ENCODE measurements around the gene MAST4.
"Not testable (repeated sequence)": the region's sequence is repeated elsewhere in the genome, so short reads cannot be mapped to it uniquely, and the experiment has no call there.

The MAST4 gene

DNA sequence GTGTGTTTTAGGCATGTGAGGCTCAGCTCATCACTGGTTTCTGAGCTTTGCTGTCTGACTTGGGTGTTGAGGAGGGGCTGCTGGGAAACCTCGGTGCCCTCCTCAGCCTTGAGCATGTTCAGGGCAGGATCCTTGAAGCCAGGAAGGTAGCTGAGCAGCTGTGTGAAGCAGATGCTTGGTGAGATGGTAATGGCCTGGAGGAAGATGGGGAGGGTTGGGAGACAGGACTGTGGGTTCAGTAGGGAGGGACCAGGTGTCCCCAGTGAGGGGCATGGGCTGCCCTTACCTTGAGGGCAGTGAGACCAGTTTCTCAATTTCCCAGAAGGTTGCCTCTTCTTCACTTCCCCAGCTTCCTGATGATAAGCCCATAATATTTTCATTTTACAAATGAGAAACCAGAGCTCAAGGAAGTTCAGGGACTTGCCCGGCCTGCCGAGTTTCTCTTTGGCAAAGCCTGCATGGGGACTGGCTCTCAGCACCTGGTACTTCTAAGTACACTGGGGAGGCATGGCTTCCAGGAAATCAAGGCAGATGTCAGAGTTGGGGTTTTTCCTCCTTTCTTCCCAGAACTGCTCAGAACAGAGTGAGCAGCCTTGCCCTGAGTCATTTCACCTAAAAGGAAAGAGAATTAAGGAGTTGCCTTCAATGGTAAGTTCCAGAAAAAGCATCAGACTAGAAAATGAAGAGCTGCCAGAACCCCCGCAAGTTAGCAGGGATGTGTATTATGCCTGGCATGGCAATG is 225.7 kb downstream of the MAST4 start:
- TF ChIP-seq POLR2A (IDR thresholded peaks at IDR 0.05; ENCODE audit: low read depth, low read length) (no peak), POLR2AphosphoS5 (IDR thresholded peaks at IDR 0.05; ENCODE audit: low read depth, low read length) (no peak), TAF1 (IDR thresholded peaks at IDR 0.05; ENCODE audit: borderline replicate concordance, low read depth, low read length) (no peak)
- FAIRE-seq (no peak), DNase-seq (ENCODE audit: insufficient read length) (no peak)

DNA sequence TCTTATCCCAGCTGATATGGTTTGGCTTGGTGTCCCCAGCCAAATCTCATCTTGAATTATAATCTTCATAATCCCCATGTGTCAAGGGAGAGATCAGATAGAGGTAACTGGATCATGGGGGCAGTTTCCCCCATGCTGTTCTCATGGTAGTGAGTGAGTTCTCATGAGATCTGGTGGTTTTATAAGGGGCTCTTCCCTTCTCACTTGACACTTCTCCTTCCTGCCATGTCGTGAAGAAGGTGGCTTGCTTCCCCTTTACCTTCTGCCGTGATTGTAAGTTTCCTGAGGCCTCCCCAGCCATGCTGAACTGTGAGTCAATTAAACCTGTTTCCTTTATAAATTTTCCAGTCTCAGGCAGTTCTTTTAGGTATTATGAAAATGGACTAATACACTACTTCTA is 226.7 kb downstream of the MAST4 start:
- not testable (repeated sequence) for DNase-seq (ENCODE audit: insufficient read length); FAIRE-seq

DNA sequence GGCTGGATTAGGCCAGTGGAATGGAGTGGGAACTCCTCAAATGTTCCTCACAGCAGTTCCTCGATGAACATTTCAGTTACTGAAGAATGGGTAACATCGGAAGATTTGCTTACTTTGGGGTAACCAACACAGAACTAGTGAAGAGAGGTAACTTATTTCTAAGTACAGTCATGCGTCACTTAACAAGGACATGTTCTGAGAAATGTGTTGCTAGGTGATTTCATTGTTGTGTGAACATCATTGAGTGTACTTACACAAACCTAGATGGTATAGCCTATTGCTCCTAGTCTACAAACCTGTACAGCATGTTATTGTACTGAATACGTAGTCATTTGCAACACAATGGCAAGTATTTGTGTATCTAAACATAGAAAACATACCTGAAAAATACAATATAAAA is 228.3 kb downstream of the MAST4 start:
- TF ChIP-seq POLR2A (IDR thresholded peaks at IDR 0.05; ENCODE audit: low read depth, low read length) (no peak), TAF1 (IDR thresholded peaks at IDR 0.05; ENCODE audit: borderline replicate concordance, low read depth, low read length) (no peak), POLR2AphosphoS5 (IDR thresholded peaks at IDR 0.05; ENCODE audit: low read depth, low read length) (no peak)
- no peak for DNase-seq (ENCODE audit: insufficient read length)
- no peak for FAIRE-seq

DNA sequence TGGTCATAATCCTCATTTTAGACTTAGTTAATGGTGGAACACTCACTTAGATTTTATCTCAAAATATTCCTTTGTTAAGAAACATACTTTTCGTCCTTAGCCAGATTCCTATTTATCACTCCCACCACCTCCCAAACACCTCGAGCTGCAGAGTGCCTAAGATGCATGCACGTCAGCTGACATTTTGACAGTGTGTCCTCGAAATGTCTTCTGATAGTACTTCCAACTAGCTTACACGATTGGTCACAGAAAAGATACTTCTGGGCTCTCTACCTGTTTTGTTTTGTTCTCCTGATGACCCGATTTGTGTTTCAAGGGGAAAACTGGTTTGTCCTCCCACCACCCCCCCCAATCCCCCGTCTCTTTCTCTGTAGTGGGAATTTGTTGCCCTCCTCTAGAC is 230.1 kb downstream of the MAST4 start:
- TF ChIP-seq POLR2A (IDR thresholded peaks at IDR 0.05; ENCODE audit: low read depth, low read length) (no peak), TAF1 (IDR thresholded peaks at IDR 0.05; ENCODE audit: borderline replicate concordance, low read depth, low read length) (no peak), POLR2AphosphoS5 (IDR thresholded peaks at IDR 0.05; ENCODE audit: low read depth, low read length) (no peak)
- DNase-seq (ENCODE audit: insufficient read length) (no peak), FAIRE-seq (no peak)

DNA sequence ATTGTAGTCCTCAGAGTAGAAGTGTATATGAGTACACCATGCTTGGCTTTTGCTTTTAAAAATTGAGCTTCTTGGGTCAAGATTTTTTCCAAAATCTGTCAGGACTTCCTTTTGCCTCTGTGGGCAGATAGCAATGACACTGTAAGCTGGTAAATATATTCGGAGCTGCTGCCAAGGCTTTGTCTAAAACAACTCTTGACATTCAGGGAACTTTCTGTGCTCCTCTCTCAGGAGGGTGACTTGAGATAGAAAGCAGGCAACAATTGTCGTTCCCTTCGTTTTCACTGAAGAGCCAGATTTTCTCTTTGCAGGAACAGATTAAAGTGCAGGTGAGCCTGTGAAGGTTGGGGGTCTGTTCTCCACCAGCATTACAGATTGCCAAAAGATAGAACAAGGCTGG is 230.5 kb downstream of the MAST4 start:
- TF ChIP-seq TAF1 (IDR thresholded peaks at IDR 0.05; ENCODE audit: borderline replicate concordance, low read depth, low read length) (no peak), POLR2AphosphoS5 (IDR thresholded peaks at IDR 0.05; ENCODE audit: low read depth, low read length) (no peak), POLR2A (IDR thresholded peaks at IDR 0.05; ENCODE audit: low read depth, low read length) (no peak)
- no peak for FAIRE-seq
- no peak for DNase-seq (ENCODE audit: insufficient read length)

DNA sequence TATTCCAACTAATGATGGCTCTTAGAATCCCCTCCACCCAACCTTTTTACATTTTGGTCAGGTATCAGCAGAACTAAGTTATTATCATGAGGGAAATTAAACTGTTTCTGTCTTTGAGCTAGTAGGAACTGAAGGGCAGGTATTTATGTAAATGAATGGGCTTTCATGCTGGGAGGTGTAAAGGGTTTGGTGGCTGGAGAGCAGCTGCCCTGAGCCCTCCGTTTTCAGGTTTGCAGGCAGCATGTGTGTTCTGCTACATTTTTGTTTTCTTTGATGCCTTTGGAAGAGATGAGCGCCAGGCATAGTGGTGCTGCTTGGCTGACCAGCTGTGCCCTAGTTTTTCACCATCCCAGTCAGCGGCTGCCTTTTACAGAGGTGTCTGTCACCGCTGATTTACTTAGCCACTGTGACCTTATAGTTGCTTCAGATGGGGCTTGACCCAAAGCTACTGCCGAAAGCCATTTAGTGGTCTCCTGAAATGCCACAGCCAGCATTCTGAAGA is 231.9 kb downstream of the MAST4 start:
- DNase-seq (ENCODE audit: insufficient read length) (no peak), FAIRE-seq (no peak)

DNA sequence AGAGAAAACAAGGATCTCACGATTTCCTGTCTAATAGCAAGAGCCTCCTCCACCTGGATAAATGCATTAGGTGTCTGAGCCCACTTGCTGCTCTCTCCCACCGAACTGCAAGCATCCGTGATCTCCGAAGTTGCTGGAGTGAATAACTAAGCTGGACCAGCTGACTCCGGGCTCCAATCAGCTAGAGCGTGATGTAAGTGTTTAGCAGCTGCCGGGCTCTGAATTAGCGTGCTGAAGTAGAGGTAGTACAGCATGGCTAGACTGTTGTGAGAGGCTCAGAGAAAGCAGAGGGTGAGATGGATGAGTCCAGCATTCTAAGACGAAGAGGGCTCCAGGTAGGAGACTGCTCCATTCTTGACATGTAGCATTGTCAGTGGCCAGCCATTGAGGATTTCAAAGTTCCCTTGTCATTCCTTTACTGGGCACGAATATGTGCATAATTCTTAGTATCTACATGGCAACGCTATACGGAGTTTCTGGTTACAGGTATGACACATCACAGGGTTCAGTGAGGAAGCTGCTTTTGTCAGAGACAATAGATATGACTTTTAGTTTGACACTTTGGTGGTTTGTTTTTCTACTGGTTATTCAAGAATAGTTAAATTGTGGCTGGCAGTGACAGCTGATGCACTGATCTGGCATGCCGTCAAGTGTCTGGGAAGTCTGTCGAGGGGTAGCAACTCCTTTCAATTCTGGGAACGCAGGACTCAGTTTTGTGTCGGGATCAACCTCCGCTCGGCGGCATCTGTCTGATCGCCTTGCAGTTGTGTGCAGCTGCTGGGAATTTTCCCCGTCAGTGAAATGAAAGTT is 232.6 kb downstream of the MAST4 start:
- FAIRE-seq (peak; percentile 24), DNase-seq (ENCODE audit: insufficient read length) (no peak)
- TF ChIP-seq POLR2A (IDR thresholded peaks at IDR 0.05; ENCODE audit: low read depth, low read length) (no peak), POLR2AphosphoS5 (IDR thresholded peaks at IDR 0.05; ENCODE audit: low read depth, low read length) (no peak), TAF1 (IDR thresholded peaks at IDR 0.05; ENCODE audit: borderline replicate concordance, low read depth, low read length) (no peak)

More for the DNA sequence above, 231.9 kb downstream of the MAST4 start:
- TF ChIP-seq TAF1 (IDR thresholded peaks at IDR 0.05; ENCODE audit: borderline replicate concordance, low read depth, low read length) = no peak
- no peak for TF ChIP-seq POLR2A (IDR thresholded peaks at IDR 0.05; ENCODE audit: low read depth, low read length)
- TF ChIP-seq POLR2AphosphoS5 (IDR thresholded peaks at IDR 0.05; ENCODE audit: low read depth, low read length) = no peak

DNA sequence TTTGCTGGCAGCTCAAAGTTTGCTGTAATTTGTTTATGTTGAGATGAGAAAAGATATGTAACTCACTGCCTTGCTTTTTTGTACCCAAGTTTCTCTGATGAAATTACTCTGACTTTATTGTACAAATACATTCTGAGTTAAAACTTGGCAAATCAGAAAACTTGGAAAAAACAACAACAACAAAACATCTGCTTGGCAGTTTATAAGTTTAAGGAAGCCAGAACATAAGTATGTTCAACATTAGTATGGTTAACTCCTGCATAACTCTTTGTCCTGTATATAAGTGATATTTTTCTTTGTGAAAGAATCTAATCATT is 233.1 kb downstream of the MAST4 start:
- no peak for FAIRE-seq
- no peak for DNase-seq (ENCODE audit: insufficient read length)
- TF ChIP-seq POLR2A (IDR thresholded peaks at IDR 0.05; ENCODE audit: low read depth, low read length) (no peak), POLR2AphosphoS5 (IDR thresholded peaks at IDR 0.05; ENCODE audit: low read depth, low read length) (no peak), TAF1 (IDR thresholded peaks at IDR 0.05; ENCODE audit: borderline replicate concordance, low read depth, low read length) (no peak)

DNA sequence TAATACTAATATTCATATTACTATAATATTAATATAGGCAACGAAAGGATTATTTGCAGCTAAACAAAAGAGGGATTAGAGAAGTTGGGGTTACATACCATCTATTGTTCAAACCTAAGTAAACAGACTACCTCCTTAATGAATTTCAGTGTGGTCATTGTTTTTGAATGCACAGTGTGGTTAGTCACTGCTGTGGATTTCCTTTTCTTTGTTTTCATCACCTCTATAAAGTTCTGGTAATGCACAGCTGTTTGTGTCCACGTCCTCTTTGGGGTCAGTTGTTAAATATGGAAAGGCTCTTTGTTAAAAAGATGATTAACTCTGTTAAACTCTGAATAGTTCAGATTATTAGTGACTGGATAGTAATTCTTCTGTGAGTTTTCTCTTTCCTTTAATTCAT is 233.6 kb downstream of the MAST4 start:
- no peak for FAIRE-seq
- no peak for TF ChIP-seq POLR2A (IDR thresholded peaks at IDR 0.05; ENCODE audit: low read depth, low read length)
- no peak for TF ChIP-seq TAF1 (IDR thresholded peaks at IDR 0.05; ENCODE audit: borderline replicate concordance, low read depth, low read length)
- no peak for TF ChIP-seq POLR2AphosphoS5 (IDR thresholded peaks at IDR 0.05; ENCODE audit: low read depth, low read length)
- no peak for DNase-seq (ENCODE audit: insufficient read length)

DNA sequence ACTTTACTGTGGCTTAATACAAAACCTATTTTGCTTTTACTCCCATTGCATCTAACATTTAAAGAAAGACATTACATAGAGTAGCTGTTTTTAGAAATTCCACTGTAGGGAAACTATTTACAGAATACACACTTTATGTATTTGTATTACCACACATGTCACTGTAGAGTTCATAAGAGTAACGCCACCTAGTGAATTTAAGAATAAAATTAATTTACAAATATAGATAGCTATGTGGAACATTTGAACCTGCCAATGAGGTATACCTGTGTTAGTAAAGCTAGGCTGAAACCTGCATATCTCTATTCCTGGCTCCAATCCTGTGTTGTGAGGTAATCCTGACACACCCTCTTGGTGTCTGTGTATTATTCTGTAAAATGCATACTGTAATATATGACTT is 234.4 kb downstream of the MAST4 start:
- TF ChIP-seq POLR2AphosphoS5 (IDR thresholded peaks at IDR 0.05; ENCODE audit: low read depth, low read length) (no peak), POLR2A (IDR thresholded peaks at IDR 0.05; ENCODE audit: low read depth, low read length) (no peak), TAF1 (IDR thresholded peaks at IDR 0.05; ENCODE audit: borderline replicate concordance, low read depth, low read length) (no peak)
- FAIRE-seq = no peak
- no peak for DNase-seq (ENCODE audit: insufficient read length)

DNA sequence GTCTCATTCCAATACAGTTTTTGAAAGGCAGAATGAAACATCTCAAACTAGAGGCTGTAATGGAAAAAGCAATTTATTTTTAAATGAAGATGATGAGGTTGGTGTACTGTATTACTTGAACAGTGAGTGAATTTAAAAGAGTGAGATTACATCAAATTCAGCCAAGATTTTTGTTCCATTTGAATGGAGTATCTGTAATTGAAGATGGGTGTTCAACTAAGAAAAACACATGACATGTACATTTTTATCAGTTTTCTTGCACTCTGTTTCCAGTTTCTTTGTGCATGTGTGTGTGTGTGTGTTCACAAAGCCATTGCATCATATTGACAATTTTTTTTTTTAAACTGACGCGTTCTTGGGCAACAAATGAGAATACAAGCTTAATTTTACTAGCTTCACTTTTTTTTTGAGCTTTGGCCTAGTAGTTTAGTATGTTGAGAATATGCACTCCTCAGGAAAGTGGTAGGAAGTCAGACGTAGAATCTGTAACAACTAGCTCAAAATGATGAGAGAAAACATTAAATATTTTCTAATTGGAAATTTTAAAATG is 243.5 kb downstream of the MAST4 start:
- DNase-seq (ENCODE audit: insufficient read length) (no peak), FAIRE-seq (no peak)
- no peak for TF ChIP-seq TAF1 (IDR thresholded peaks at IDR 0.05; ENCODE audit: borderline replicate concordance, low read depth, low read length)
- no peak for TF ChIP-seq POLR2A (IDR thresholded peaks at IDR 0.05; ENCODE audit: low read depth, low read length)
- TF ChIP-seq POLR2AphosphoS5 (IDR thresholded peaks at IDR 0.05; ENCODE audit: low read depth, low read length) = no peak

All from GM12892 (cell line).